Stimulated activated CD8-positive, alpha-beta memory T cell treated with anti-CD3 and anti-CD28 coated beads, Interleukin-7, amount 100 ng/mL, for 1 hour (primary cell): ENCODE measurements around the gene SAPCD2.

Experiments used
- DNase-seq, 2 donors: peaks; one replicate each; pipeline ENCODE4 v3.0.0-alpha.2; 2020; ENCODE audit warnings: low read depth in 2 of 2

The SAPCD2 gene

GRCh38 chr9:137018761-137019559 lies 51.4 kb downstream of the SAPCD2 start:
- no peak for DNase-seq

GRCh38 chr9:137017791-137018497 lies 52.4 kb downstream of the SAPCD2 start:
- no peak for DNase-seq

DNA sequence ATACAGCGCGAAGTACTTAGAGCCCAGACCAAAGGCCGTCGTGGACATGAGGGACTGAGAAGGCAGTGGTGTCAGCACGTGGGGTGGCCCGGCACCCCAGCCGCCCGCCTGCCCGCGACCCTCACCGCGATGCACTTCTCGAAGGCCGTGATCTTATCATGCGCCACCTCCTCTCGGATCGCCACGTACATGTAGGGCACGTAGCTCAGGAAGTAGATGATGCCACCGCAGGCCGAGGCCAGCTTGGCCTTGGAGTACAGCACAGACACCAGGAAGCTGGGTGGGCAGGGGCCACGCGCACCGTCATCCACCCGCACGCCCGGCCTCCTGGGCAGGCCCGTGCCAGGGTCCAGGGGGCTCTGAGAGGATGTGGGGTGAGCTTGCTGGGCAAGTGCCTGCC lies 53.3 kb downstream of the SAPCD2 start:
- DNase-seq = no peak

DNA sequence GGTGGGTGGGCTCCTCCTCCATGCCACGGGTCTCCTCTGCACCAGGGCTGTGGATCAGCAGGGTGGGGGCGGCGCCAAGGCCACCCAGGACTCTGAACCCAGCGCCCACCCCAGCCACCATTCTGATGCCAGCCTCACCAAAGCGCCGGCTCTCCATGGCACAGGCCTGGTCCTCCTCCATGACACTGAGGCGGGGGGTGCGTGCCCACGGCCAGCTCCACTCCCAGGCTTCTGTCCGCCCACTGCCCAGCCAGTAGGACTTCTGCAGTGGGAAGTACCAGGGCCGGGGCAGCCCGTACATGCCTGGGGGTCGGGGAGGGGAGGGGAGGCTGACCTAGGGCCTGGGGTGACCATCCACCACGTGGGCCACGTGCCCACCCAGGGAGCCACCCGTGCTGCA lies 53.9 kb downstream of the SAPCD2 start:
- DNase-seq = no peak

DNA sequence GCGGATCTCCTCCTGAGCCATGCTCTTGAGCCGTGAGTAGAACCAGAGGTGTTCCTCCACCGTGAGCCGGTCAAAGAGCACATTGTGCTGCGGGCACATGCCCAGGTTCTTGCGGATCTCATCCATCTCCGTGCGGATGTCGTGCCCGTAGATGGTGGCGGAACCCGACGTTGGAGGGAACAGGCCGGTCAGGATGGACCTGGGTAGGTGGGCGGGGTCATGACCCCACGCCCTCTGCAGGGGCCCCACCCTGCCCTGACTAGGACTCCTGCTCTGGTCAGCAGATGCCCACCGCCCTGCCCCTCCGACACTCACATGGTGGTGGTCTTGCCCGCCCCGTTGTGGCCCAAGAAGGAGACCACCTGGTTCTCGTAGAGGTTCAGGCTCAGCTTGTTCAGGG lies 54.4 kb downstream of the SAPCD2 start:
- no peak for DNase-seq

DNA sequence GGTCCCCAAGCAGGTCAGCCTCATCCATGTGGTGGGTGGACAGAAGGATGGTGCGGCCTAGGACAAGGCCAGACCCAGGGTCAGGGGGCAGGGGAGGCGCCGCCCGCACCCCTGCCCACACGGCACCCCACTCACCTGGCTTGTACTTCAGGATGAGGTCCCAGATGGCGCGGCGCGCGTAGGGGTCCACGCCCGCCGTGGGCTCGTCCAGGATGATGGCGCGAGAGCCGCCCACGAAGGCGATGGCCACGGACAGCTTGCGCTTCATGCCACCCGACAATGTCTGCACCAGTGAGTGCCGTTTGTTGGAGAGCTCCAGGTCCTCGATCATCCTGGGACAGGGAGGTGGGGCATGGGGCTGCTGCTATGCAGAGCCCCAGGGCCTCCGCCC lies 54.8 kb downstream of the SAPCD2 start:
- DNase-seq = no peak

DNA sequence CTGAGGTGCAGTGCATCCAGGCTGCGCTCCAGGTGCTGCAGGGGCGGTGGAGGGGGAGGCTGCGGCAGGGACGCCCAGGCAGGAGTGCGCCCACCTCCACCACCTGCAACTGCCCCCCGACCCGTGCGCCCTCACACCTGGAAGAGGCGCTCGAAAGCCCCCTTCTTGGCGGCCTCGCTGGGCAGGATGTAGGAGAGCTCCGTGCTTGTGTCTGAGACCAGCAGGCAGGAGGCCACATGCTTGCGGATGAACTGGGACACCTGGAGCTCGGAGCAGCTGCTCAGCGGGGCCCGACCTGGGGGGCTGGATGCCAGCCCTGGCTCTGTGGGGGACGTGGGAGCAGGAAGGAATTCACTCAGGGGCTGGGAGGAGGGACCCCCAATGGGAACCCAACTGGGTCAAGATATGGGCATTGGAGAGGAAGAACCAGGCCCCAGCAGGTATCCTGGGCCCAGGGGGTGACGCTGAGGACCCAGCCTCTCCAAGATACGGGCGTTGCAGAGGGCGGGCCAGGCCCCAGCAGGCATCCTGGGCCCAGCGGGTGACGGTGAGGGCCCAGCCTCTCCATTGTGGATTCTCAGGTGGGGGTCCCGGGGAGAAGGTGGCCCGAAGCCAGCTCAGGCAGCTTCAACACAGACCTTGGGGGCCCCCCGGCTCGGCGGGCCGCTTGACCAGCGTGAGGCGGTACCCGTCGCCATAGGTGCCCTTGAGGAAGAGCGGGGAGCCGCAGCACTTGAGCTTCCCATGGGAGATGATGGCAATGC lies 55.4 kb downstream of the SAPCD2 start:
- no peak for DNase-seq

DNA sequence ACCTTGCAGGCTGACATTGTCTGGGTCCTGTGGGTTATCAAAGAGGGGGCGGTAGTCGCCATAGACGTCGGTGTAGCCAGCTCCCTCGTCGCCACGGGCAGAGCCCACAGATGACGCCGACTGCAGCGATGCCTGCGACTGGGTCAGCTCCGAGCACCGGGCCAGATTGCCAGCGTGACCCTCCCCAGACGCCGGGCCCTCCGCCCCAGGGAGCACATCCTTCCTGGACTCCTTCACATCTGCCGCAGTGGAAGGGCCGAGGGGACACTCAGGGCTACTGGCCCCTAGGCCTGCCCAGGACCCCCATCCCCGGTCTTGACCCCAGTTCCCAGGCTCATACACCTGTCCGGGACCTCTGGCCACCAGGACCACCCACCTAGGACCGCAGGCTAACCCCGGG lies 56.2 kb downstream of the SAPCD2 start:
- no peak for DNase-seq

DNA sequence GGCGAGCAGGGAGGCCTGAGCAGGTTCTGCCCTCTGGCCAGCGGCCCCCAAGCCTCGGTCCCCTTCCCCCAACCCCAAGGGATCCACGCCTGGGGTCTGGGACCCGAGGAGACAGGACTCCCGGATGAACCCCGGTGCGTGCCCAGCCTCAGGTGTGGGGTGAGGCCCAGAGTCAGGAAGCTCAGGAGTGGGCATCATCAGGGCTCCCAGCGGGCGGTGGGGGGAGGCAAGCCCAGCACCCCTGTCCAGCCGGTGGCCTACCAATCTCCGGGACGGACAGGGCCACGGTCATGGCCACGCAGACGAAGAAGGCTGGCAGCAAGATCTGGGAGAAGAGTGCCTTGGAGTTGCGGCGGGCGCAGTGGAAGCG lies 56.8 kb downstream of the SAPCD2 start:
- no peak for DNase-seq

DNA sequence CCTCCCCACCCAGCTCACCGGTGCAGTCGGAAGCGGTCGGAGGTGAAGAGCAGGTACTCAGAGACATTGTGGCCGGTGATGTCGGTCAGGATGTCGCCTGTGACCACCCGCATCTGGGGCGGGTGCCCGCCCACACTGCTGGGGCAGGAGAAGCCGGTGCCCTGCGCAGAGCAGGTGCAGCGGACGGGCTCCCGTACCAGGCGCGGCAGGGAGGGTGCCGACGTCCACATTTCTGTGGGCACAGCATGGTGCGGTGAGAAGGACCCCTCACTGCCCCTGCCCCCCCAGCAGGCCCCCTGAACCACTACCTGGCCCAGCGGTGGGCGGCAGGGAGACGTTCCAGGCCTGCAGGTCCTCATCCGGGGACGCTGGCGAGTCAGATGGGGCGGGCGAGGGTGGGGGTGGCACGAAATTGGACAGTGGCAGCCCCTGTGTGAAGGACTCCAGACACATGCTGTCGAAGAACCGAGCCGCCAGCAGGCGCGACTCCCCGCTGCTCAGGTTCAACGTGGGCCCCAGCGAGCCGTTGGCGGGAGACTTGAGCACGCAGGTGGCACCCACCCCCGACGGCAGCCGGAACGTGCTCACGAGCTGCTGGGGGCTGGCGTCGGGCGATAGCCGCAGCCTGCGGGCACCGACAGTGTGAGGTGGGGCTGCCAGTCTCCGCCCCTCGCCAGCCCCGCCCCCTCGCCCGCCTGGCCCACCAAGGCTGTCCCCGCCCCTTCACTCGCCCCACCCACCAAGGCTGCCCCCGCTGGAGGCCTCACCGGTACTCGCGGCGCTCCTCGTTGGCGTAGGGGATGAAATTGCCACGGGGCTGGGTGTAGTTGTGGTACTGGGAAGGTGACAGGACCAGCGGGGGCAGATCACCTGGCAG lies 57.4 kb downstream of the SAPCD2 start:
- DNase-seq = no peak
